ENCODE results near the gene RASEF. TPM values are rescaled to one million over a fixed set of nuclear protein-coding genes. Genes with fewer than 3 reads are reported as not detected.

RASEF gene
- total and polyA plus RNA-seq, 10 of the 15 experiments (the other 5 are each of a cell fraction or from before 2014, with no cell fraction given) = under 0.01 to 0.04 (median 0.01) TPM; not detected in 7

DNA sequence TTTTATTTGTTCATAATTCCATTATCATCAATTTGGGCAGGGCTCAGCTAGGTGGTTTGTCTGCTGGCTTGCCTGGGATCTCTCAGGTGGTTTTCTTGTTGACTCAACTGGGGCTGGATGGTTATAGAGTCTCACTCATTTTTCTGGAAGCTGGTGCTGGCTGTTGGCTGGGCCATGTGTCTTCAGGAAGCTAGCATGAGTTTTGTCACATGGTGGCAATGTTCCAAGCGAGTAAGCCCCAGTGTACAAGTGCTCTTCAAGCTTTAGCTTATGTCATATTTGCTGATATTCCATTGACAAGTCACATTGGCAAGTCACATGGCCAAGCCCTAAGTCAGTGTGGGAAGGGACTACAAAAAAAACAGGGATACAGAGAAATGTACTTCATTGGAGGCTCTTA, 2.3 kb upstream of the RASEF start:
- H2AFZ ChIP-seq (ENCODE audit: control insufficient read depth, low read depth, low read length) = no peak overlapping the region
- BruUV-seq (replicated peaks) = no TSS peak
- POLR2A ChIA-PET = no interaction called here
- in situ Hi-C loops (cut with MboI) (no loop called here), intact Hi-C loops (cut with micrococcal nuclease; ENCODE audit: unreplicated experiment) (no loop called here)
- H3K4me1 ChIP-seq (ENCODE audit: control insufficient read depth, insufficient read depth, low read length) = no peaks in the 10 kb centered on the region
- no peak for FAIRE-seq
- H3K9ac ChIP-seq (ENCODE audit: control insufficient read depth, insufficient read depth, low read length) = no peak overlapping the region
- H3K36me3 ChIP-seq (ENCODE audit: control insufficient read depth in 2 of 2, insufficient read depth in 2 of 2, low read length in 1 of 2) = no peaks in the 10 kb centered on the region
- no peak for ATAC-seq
- RAD21 ChIA-PET (ENCODE audit: unreplicated experiment) = no interaction called here
- CTCF ChIA-PET = no interaction called here
- no peak overlapping the region for H3K4me3 ChIP-seq
- no peaks in the 10 kb centered on the region; the same call in 2 of the 3 replicates for H3K9me3 ChIP-seq (replicated peaks; ENCODE audit: control insufficient read depth, insufficient read depth, low read length)
- SMC1A ChIA-PET (ENCODE audit: uncharacterized antibody, unreplicated experiment) = no interaction called here
- no peak for DNase-seq (ENCODE audit: low read depth, low spot score)
- no peaks in the 10 kb centered on the region for H4K20me1 ChIP-seq (ENCODE audit: control insufficient read depth, insufficient read depth)
- no peak overlapping the region for H3K27ac ChIP-seq (ENCODE audit: control insufficient read depth, insufficient read depth)
- H3K27me3 ChIP-seq (replicated peaks in 1 of 2; ENCODE audit: control insufficient read depth in 2 of 2, insufficient read depth in 2 of 2, low read length in 1 of 2) = no peaks in the 10 kb centered on the region
- WGBS (ENCODE audit: insufficient coverage, insufficient replicate concordance, low lambda C conversion rate, missing lambda C conversion rate) = 0% methylated on average over 1 of the region's 1 CpG
- no peak overlapping the region for H3K4me2 ChIP-seq (ENCODE audit: control insufficient read depth, insufficient read depth)
- H3K79me2 ChIP-seq (ENCODE audit: control insufficient read depth, insufficient read depth, low read length) = no peaks in the 10 kb centered on the region
- TF ChIP-seq SIN3A (IDR thresholded peaks at IDR 0.05; ENCODE audit: low read depth, low read length) (no peak), FOXM1 (IDR thresholded peaks at IDR 0.05; ENCODE audit: low read depth, low read length) (no peak), EP300 (IDR thresholded peaks at IDR 0.05; ENCODE audit: borderline replicate concordance in 1 of 2, control insufficient read depth in 1 of 2, low read depth in 2 of 2, low read length in 2 of 2) (no peak), ZNF384 (IDR thresholded peaks at IDR 0.05; ENCODE audit: borderline replicate concordance, low read depth, low read length) (no peak), MEF2A (IDR thresholded peaks at IDR 0.05; ENCODE audit: insufficient read depth, low read depth, low read length) (no peak), SIX5 (IDR thresholded peaks at IDR 0.05; ENCODE audit: low read depth, low read length, severe bottlenecking) (no peak), EED (IDR thresholded peaks at IDR 0.05; ENCODE audit: low read depth) (no peak), NFXL1 (IDR thresholded peaks at IDR 0.05; ENCODE audit: borderline replicate concordance) (no peak), CREB1 (IDR thresholded peaks at IDR 0.05; ENCODE audit: low read depth) (no peak), ZNF207 (IDR thresholded peaks at IDR 0.05; ENCODE audit: borderline replicate concordance) (no peak)
- TF ChIP-seq, protein P1, sequence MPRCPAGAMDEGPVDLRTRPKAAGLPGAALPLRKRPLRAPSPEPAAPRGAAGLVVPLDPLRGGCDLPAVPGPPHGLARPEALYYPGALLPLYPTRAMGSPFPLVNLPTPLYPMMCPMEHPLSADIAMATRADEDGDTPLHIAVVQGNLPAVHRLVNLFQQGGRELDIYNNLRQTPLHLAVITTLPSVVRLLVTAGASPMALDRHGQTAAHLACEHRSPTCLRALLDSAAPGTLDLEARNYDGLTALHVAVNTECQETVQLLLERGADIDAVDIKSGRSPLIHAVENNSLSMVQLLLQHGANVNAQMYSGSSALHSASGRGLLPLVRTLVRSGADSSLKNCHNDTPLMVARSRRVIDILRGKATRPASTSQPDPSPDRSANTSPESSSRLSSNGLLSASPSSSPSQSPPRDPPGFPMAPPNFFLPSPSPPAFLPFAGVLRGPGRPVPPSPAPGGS (IDR thresholded peaks at IDR 0.05; ENCODE audit: borderline replicate concordance, insufficient read depth, low read depth, low read length, poor library complexity, severe bottlenecking) = no peak
- TF ChIP-seq, protein P2, sequence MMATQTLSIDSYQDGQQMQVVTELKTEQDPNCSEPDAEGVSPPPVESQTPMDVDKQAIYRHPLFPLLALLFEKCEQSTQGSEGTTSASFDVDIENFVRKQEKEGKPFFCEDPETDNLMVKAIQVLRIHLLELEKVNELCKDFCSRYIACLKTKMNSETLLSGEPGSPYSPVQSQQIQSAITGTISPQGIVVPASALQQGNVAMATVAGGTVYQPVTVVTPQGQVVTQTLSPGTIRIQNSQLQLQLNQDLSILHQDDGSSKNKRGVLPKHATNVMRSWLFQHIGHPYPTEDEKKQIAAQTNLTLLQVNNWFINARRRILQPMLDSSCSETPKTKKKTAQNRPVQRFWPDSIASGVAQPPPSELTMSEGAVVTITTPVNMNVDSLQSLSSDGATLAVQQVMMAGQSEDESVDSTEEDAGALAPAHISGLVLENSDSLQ (IDR thresholded peaks at IDR 0.05) = no peak
- TF ChIP-seq, protein P3, sequence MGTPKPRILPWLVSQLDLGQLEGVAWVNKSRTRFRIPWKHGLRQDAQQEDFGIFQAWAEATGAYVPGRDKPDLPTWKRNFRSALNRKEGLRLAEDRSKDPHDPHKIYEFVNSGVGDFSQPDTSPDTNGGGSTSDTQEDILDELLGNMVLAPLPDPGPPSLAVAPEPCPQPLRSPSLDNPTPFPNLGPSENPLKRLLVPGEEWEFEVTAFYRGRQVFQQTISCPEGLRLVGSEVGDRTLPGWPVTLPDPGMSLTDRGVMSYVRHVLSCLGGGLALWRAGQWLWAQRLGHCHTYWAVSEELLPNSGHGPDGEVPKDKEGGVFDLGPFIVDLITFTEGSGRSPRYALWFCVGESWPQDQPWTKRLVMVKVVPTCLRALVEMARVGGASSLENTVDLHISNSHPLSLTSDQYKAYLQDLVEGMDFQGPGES (IDR thresholded peaks at IDR 0.05) = no peak
